Adrenal gland (tissue), 12 donors: Measurements from ENCODE around the gene YPEL2. TPM values are rescaled to one million over a fixed set of nuclear protein-coding genes. Genes with fewer than 3 reads are reported as not detected.

ENCODE experiments used
- DNase-seq, 7 donors: peaks; one replicate each; pipeline ENCODE4 v3.0.0-alpha.2; 2019 to 2020
- H3K27ac ChIP-seq, 5 donors: fragments of 200-600 bp; sonication (generic) in 4 of 5; 1 replicate in 3 of 5; 2 replicates in 2 of 5; pipeline versions ENCODE4 v1.5.1 to v1.8.0; 2016 to 2020; ENCODE audit warnings: mild to moderate bottlenecking in 1 of 5
- H3K27me3 ChIP-seq: fragments of 200-600 bp; 2 replicates; pipeline ENCODE4 v1.8.0; 2021
- H3K36me3 ChIP-seq, 2 donors: fragments of 200-600 bp; replicated peaks in 1 of 2; 1 replicate in 1 of 2; 2 replicates in 1 of 2; pipeline versions ENCODE4 v1.5.1 to v1.8.0; 2018 to 2022
- H3K4me1 ChIP-seq, 2 donors: fragments of 200-600 bp; replicated peaks in 1 of 2; 1 replicate in 1 of 2; 2 replicates in 1 of 2; pipeline versions ENCODE4 v1.5.1 to v1.8.0; 2018 to 2021
- H3K4me3 ChIP-seq, 4 donors: fragments of 200-600 bp; sonication (generic) in 3 of 4; one replicate each; pipeline ENCODE4 v1.5.1; 2016 to 2018
- H3K9me3 ChIP-seq, 3 donors: fragments of 200-600 bp; sonication (generic) in 1 of 3; replicated peaks in 1 of 3; 1 replicate in 2 of 3; 2 replicates in 1 of 3; pipeline versions ENCODE4 v1.5.1 to v1.8.0; 2016 to 2021
- POLR2A ChIP-seq, 2 donors: fragments of 450-650 bp; IDR thresholded peaks; one replicate each; pipeline ENCODE4 v1.6.1; 2017; ENCODE audit warnings: antibody characterized with exemption in 2 of 2, mild to moderate bottlenecking in 2 of 2, moderate library complexity in 1 of 2
- WGBS, 4 donors: extraction: QIAGEN DNeasy Blood & Tissue Kit in 2 of 4; methylation state at CpG; one replicate each; pipeline versions ENCODE4 v1.1.5 to v1.1.7; 2013 to 2017; 5-methylcytosine and 5-hydroxymethylcytosine counted together
- intact Hi-C, 2 donors: fragments of 100-400 bp; cut with DNase I; formaldehyde crosslinking; loops; one replicate each; pipeline versions ENCODE4 v1.14.1 to v1.15.0; 2022 to 2023
- polyA plus RNA-seq, 3 donors: library from polyadenylated mRNA; stranded (reverse); fragments of 200-250 nt in 2 of 3; fragments of 350-450 nt in 1 of 3; fragmentation: Illumina TruSeq in 1 of 3; extraction: RNeasy Lipid Tissue Mini Kit (QIAGEN cat#74804) in 1 of 3; gene quantifications; one replicate each; pipeline ENCODE4 v1.2.3, GENCODE V29; 2013 to 2014
- total RNA-seq, 9 donors: library from RNA; depleted of rRNA in 4 of 9; stranded (reverse); fragments of >200 nt in 4 of 9; fragments of 120-200 nt in 1 of 9; fragmentation: NEBNext Ultra II Directional in 1 of 9; extraction: Animal tissue kit (Norgen Biotek cat#: 25700) in 1 of 9; gene quantifications; one replicate each; pipeline versions ENCODE4 v1.1.0 to v1.2.4, GENCODE V29; 2013 to 2023
- TF ChIP-seq, protein P1 (sequence below), 6 experiments: fragments of 450-650 bp in 4 of 6; fragments of 200-600 bp in 2 of 6; sonication (generic) in 1 of 6; IDR thresholded peaks; 1 replicate in 5 of 6; 2 replicates in 1 of 6; pipeline versions ENCODE4 v1.5.1 to v1.8.0; 2016 to 2021; ENCODE audit warnings: antibody characterized with exemption in 6 of 6, mild to moderate bottlenecking in 2 of 6, moderate library complexity in 1 of 6
- donor health status: healthy with polysubstance abuse.
- donor health status: Bipolar disorder and iron deficiency.
- donor health status: DM: yes; HTN: yes; CAD: no.
- donor health status: DM: no; HTN: no; CAD: no.
- donor health status: DM: no; HTN: no; CAD: no.
- donor health status: DM: yes; HTN: yes; CAD: no.

Gene YPEL2
- total and polyA plus RNA-seq, 12 donors = 5.8 to 33.5 (median 18.3) TPM

DNA sequence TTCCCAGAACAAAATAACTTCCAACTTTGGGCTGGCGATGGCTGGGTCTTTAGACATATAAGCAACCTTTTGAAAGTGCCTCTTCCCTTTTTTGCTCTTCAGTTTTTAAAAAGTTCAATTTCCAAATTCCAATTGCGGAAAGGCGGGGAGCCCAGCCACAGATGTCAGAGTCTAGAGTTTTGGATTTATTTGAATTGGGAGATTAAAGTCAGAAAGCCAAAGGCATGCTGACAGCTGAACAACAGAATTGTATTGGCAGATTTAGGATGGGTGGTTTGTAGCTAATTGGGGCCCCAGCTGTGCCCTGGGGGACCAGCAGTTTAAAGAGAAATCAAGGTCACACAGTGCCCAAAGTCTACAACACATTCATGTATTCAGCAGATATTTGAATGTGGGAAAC lies 10.5 kb downstream of the YPEL2 start:
- intact Hi-C loops = no loop called here
- H3K9me3 ChIP-seq = no peaks in the 10 kb centered on the region
- H3K36me3 ChIP-seq = no peaks in the 10 kb centered on the region
- 90 to 94% (median 92%) methylated on average over 3 of the region's 3 CpGs for WGBS, 4 donors
- no peak overlapping the region for H3K27ac ChIP-seq
- no peak overlapping the region for H3K4me3 ChIP-seq
- H3K4me1 ChIP-seq = peaks cover 0 to 22% of the 10 kb centered on the region in 2 donors
- no peak for DNase-seq
- TF ChIP-seq, protein P1, sequence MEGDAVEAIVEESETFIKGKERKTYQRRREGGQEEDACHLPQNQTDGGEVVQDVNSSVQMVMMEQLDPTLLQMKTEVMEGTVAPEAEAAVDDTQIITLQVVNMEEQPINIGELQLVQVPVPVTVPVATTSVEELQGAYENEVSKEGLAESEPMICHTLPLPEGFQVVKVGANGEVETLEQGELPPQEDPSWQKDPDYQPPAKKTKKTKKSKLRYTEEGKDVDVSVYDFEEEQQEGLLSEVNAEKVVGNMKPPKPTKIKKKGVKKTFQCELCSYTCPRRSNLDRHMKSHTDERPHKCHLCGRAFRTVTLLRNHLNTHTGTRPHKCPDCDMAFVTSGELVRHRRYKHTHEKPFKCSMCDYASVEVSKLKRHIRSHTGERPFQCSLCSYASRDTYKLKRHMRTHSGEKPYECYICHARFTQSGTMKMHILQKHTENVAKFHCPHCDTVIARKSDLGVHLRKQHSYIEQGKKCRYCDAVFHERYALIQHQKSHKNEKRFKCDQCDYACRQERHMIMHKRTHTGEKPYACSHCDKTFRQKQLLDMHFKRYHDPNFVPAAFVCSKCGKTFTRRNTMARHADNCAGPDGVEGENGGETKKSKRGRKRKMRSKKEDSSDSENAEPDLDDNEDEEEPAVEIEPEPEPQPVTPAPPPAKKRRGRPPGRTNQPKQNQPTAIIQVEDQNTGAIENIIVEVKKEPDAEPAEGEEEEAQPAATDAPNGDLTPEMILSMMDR (IDR thresholded peaks at IDR 0.05) = no peak
- no peaks in the 10 kb centered on the region for H3K27me3 ChIP-seq

DNA sequence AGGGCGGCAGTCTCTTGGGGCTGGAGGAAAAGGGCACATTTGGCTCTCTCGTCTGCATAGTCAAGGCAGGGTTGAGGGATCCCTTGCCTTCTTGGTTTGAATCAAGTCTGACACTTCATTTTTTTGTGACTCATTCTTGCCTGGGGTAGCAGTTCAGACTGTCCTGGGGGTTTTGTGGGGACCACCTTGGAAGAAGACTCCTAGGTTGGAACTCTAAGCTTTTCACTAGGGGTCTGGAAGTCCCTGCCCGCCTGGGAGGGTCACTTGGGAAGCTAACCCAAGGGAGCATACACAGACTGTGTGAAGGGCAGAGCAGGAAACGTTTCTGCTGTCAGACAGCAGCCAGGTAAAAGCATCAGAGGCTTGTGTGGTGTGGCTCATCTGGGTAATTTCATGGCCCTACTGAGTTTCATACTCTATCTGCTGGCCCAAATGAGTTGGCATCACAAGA lies 11.3 kb downstream of the YPEL2 start:
- Histone ChIP-seq H3K27me3 (no peaks in the 10 kb centered on the region), H3K36me3 (no peaks in the 10 kb centered on the region), H3K4me3 (no peak overlapping the region), H3K9me3 (no peaks in the 10 kb centered on the region), H3K4me1 (peaks cover 0 to 30% of the 10 kb centered on the region in 2 donors), H3K27ac (no peak overlapping the region)
- WGBS, 4 donors = 70 to 80% (median 75%) methylated on average over 4 of the region's 4 CpGs
- TF ChIP-seq, protein P1 (IDR thresholded peaks at IDR 0.05) = no peak
- TF ChIP-seq POLR2A (IDR thresholded peaks at IDR 0.05) = no peak
- intact Hi-C loops = no loop called here
- DNase-seq = no peak

DNA sequence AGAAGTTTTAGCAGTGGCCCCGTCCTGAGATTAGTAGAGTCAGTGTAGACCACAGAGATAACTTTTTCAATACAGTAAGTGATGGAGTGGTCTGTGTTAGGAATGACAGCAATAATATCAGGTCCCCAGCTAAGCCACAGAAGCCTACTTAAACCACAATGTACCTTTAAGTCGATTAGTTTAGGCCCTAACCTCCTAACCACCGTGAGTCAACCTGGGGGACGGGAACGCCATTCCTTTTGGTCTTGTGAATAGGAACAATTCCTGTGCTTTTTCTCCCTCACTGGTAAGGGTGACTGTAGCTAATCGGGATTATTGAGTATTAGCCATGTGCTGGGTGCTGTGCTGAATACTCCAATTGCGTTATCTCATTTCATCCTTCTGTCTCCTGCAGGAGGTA lies 14.0 kb downstream of the YPEL2 start:
- peaks cover 0 to 34% of the 10 kb centered on the region in 2 donors for H3K4me1 ChIP-seq
- intact Hi-C loops = no loop called here
- DNase-seq = no peak
- no peak overlapping the region for H3K27ac ChIP-seq
- H3K27me3 ChIP-seq = no peaks in the 10 kb centered on the region
- no peaks in the 10 kb centered on the region for H3K9me3 ChIP-seq
- no peaks in the 10 kb centered on the region for H3K36me3 ChIP-seq
- no peak overlapping the region for H3K4me3 ChIP-seq
- WGBS, 4 donors = 88 to 94% (median 93%) methylated on average over 7 of the region's 7 CpGs
- TF ChIP-seq, protein P1 (IDR thresholded peaks at IDR 0.05) = no peak
- TF ChIP-seq POLR2A (IDR thresholded peaks at IDR 0.05) = no peak

DNA sequence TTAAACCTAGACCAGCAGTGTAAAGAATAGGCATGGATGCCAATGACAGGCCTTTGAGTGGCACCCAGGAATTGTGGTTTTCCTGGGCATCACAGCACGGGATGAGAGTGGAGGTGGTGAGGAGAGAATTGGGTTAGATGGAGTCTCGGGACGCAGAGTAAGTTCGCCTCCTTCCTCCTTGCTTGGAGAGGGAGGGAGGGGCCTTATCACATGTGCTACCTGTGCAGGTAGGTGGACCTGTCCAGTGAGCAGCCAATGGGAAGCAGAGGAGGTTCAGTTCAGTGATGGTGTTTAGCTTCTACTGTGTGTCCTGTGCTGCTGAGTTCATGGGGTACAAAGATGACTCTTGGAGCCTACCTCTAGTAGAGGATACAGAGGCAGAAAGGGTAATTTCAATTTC lies 14.9 kb downstream of the YPEL2 start:
- H3K4me3 ChIP-seq = no peak overlapping the region
- intact Hi-C loops = no loop called here

More for the DNA sequence above, 14.9 kb downstream of the YPEL2 start:
- TF ChIP-seq POLR2A (IDR thresholded peaks at IDR 0.05) = no peak
- TF ChIP-seq, protein P1 (IDR thresholded peaks at IDR 0.05) = no peak
- H3K9me3 ChIP-seq = no peaks in the 10 kb centered on the region
- 91 to 96% (median 94%) methylated on average over 4 of the region's 4 CpGs for WGBS, 4 donors
- no peaks in the 10 kb centered on the region for H3K36me3 ChIP-seq
- no peaks in the 10 kb centered on the region for H3K27me3 ChIP-seq
- H3K4me1 ChIP-seq = peaks cover 0 to 34% of the 10 kb centered on the region in 2 donors
- H3K27ac ChIP-seq = no peak overlapping the region
- no peak for DNase-seq
